H4 (cell line): ENCODE measurements around the gene SPDYE2. TPM values are rescaled to one million over a fixed set of nuclear protein-coding genes. Genes with fewer than 3 reads are reported as not detected.
"Not testable (repeated sequence)": the region's sequence is repeated elsewhere in the genome, so short reads cannot be mapped to it uniquely, and the experiment has no call there.

Experiments used
- DNase-seq: peaks from one replicate; pipeline ENCODE4 v3.0.0-alpha.2; 2015; ENCODE audit warnings: low spot score
- total RNA-seq: library from RNA; depleted of rRNA; stranded (reverse); fragments of >200 nt; shearing (Covaris generic); gene quantifications from 2 replicates; pipeline ENCODE4 v1.2.3, GENCODE V29; 2014; rRNA removed

SPDYE2 gene, protein sequence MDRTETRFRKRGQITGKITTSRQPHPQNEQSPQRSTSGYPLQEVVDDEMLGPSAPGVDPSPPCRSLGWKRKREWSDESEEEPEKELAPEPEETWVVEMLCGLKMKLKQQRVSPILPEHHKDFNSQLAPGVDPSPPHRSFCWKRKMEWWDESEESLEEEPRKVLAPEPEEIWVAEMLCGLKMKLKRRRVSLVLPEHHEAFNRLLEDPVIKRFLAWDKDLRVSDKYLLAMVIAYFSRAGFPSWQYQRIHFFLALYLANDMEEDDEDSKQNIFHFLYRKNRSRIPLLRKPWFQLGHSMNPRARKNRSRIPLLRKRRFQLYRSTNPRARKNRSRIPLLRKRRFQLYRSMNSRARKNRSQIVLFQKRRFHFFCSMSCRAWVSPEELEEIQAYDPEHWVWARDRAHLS
- total RNA-seq, result not detected in 2 replicates

DNA sequence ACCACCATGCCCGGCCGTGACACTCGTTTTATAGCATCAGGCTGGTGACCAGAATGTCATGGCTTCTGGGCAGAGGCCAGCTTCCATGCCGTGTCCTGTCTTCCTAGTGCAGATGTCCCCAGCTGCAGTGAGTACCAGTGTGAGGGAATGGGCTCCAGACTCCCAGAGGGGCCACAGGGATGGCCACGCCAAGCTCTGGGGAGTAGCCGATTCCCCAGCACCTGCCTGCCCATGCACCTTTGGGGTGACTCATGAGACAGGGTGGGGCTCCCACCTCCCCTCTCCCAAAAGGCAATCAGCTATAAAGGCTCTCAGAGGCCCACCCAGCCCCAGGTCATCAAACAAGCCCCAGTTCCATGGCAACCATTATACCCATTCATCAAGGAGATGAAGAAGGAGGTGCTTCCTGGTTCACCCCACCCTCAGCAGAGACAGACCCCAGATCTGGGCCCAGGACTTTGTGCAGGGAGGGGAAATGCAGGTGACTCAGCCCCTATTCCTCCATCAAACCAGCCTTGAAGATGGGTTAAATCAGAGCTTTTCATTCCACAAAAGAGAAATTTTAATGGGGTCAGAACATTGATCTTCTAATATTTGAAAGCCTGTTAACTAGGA, at the start of gene SPDYE2:
TSS of gene SPDYE2 (plus strand) at position 419 of the 615 bp plus-strand sequence. CDS start 2,030 bp downstream, outside the sequence.
- not testable (repeated sequence) for DNase-seq

- not testable (repeated sequence) for DNase-seq
Observed at GRCh38 chr7:102503141-102503540, 47.9 kb upstream of the SPDYE2 start.

- DNase-seq, result not testable (repeated sequence)
Observed at GRCh38 chr7:102505298-102506185, 45.5 kb upstream of the SPDYE2 start.

DNA sequence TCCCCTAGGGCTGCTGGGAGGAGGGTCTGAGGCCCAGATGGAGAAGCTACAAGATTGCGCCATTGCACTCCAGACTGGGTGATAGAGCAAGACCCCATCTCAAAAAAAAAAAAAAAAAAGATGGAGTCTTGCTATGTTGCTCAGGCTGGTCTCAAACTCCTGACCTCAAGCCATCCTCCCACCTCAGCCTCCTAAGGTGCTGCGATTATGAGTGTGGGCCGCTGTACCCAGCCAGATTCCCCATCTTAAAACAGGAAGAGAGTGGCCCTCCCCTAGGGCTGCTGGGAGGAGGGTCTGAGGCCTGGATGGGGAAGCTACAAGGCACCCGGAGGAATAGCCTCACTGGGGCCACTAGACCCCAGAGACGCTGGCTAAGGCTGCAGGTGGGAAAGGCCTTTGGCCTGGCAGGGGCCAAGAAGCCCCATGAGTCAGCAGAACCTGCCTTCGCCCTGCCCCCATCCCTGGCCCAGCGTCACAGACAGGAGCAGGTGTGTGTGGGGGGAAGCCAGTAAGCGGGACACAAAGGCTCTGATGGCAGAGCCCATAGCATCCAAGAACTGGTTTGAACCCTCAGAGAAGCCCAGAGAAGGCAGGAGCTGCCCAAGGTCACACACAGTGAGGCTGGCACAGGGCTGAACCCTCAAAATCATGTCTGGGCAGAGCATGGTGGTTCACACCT, 43.5 kb upstream of the SPDYE2 start:
- DNase-seq, result not testable (repeated sequence)

GRCh38 chr7:102510575-102510974, 40.5 kb upstream of the SPDYE2 start:
- DNase-seq, result not testable (repeated sequence)

DNA sequence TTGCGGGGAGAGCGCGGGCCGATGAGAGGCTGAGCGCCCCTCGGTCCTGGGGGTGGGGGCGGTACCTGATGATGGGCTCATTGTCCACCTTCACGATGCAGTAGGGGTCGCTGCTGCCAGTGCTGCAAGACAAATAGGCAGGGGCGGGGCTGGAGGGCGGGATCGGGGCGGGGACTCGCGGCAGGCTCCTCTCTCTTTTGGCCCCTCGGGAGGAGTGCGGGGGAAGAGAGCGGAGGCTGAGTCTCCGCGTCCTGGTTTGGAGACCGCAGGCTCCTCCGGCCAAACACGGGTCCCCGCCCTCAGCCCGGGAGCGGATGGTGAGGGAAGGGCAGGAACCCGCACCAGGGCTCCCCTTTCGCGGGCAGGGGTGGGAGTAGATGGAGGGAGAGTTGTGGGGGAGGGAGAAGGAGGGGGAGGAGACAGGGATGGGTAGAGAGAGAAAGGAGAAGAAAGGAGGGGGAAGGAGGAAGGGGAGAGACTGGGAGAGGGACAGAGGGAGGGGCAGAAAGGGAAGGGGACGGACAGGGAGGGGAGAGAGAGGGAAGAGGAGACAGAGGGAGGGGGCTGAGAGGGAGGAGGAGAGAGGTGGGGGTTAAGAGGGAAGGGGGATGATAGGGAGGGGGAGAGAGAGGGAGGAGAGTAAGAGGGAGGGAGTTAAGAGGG, 39.0 kb upstream of the SPDYE2 start:
- not testable (repeated sequence) for DNase-seq

DNA sequence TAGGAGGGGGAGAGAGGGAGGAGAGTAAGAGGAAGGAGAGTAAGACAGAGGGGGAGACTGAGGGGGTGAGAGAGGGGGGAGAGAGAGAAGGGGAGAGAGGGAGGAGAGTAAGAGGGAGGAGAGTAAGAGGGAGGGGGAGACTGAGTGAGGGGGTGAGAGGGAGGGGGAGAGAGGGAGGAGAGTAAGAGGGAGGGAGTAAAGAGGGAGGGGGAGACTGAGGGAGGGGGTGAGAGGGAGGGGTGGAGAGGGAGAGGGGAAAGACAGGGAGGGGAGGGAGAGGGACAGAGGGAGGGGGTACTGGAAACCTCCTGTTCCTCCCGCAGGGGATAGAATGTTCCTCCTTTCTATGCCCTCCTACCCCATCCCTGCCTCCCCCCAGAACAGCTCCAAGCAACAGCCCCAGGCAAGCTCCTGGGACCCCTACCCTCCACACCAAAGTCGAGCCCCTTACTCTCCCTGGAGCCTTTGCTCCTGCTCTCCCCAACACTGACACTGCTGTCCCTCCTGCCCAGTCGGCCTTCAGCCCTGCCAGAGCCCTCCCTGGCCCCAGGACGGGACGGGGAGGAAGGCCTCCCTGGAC, 38.3 kb upstream of the SPDYE2 start:
- DNase-seq, result peak; percentile 84

GRCh38 chr7:102514881-102515721, 35.9 kb upstream of the SPDYE2 start:
- not testable (repeated sequence) for DNase-seq

DNA sequence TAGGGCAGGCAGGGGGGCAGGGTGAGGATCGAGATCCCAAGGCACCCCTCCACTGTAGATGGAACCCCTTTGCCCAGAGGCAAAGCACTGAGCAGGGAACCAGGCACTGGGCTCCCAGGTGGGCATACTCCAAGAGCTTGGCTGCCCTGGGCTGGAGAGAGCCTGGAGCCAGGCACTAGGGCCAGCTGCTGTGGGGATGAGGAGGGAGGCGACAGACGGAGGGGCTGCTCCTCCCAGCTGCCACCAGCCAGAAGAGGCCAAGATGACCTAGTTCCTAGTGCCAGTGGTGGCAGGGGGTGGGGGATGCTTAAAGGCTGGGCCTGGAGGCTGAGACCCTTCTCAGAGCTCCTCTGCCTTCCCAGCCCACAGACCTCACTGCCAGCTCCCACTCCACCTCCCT, 35.1 kb upstream of the SPDYE2 start:
- DNase-seq, result not testable (repeated sequence)

- DNase-seq, result not testable (repeated sequence)
Observed at GRCh38 chr7:102516951-102517350, 34.1 kb upstream of the SPDYE2 start.

GRCh38 chr7:102517550-102518147, 33.4 kb upstream of the SPDYE2 start, which contains the start of gene RASA4B:
Gene RASA4B (minus strand): TSS chr7:102517777. CDS start chr7:102517710, 67 bp downstream.
- DNase-seq, result not testable (repeated sequence)

GRCh38 chr7:102520797-102521196, 30.2 kb upstream of the SPDYE2 start:
- not testable (repeated sequence) for DNase-seq

DNA sequence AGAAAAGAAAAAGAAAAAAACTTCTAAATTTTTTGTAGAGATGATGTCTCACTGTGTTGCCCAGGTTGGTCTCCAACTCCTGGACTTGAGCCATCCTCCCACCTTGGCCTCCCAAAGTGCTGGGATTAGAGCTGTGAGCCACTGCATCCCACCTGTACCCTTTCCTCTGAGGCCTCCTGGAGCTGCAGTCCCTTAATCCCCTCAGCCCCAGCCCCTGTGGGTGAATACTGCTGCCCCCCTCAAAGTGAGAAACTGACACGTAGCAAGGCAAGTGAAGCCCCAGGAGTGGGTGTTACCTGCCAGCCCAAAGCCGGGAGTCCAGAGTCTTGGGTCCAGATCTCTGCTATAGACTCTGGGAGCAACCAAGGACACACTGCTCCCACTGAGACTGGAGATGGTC, 26.2 kb upstream of the SPDYE2 start:
- DNase-seq, result not testable (repeated sequence)

DNA sequence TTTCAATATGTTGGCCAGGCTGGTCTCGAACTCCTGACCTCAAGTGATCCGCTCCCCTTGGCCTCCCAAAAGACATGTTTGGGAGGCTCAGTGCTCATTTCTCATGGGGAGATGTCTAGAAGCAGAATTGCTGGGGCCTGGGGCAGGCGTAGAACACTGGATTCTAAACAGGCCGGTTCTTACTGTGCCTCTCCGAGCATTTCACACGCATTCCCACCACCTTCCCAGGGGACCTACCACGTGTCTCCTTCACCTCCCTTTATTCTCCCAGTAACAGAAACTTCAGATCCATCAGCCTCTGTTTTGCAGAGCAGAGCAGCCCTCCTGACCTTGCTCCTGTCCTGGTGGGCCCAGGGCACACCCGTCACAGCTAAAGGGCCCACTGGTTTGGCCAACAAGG, 23.8 kb upstream of the SPDYE2 start:
- not testable (repeated sequence) for DNase-seq

- not testable (repeated sequence) for DNase-seq
Observed at GRCh38 chr7:102527822-102528793, 22.9 kb upstream of the SPDYE2 start.

GRCh38 chr7:102531583-102531982, 19.4 kb upstream of the SPDYE2 start:
- DNase-seq, result not testable (repeated sequence)

DNA sequence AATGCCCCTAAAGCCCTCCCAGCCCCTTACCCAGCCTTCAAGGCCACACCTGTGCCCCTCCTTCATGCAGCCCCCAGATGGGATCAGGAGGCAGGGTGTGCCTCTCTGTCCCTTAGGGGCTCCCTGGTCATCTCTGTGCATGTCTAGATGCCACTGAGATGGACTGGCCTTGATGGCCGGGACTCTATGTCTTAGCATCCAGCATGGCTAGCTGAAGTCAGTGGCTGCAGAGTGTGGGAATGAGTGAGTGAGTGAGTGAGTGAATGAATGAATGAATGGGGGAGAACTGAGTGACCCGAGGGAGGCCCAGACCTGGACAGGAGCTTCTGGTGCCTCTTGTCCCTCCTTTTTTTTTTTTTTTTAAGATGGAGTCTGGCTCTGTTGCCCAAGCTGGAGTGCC, 18.9 kb upstream of the SPDYE2 start:
- DNase-seq, result not testable (repeated sequence)
